Esophagus mucosa (tissue), 1 donor: ENCODE results near the gene KLHL28. TPM values are rescaled to one million over a fixed set of nuclear protein-coding genes. Genes with fewer than 3 reads are reported as not detected.
A peak's percentile ranks its signal among the peaks of the same experiment; 100 is the strongest.

Experiments used
- ATAC-seq: fragments of 200-7000 bp; cut with Tn5 transposase; one replicate; pipeline ENCODE4 v1.9.1; 2020
- total RNA-seq: library from RNA; stranded (reverse); gene quantifications from one replicate; pipeline ENCODE4 v1.2.4, GENCODE V29; 2023
- donor health status: DM: yes; HTN: yes; CAD: no.

KLHL28 gene
- 8.2 TPM for total RNA-seq

- peak; percentile 99 for ATAC-seq
These were observed at the start of gene KLHL28, which contains the start of gene TOGARAM1 for GRCh38 chr14:44961554-44962333. TSS of gene KLHL28 (minus strand) at chr14:44961947. CDS start at chr14:44945928, 16,019 bp downstream. TSS of gene TOGARAM1 (plus strand) at chr14:44962190. CDS start at chr14:44962422, 232 bp downstream.

GRCh38 chr14:45003924-45004323 is 42.2 kb upstream of the KLHL28 start:
- no peak for ATAC-seq

- no peak for ATAC-seq
These were observed 34.1 kb upstream of the KLHL28 start for GRCh38 chr14:44995770-44996294.

- ATAC-seq = no peak
These were observed 33.4 kb upstream of the KLHL28 start for GRCh38 chr14:44995196-44995595.

GRCh38 chr14:44990533-44990932 is 28.8 kb upstream of the KLHL28 start:
- no peak for ATAC-seq

- no peak for ATAC-seq
These were observed 28.0 kb upstream of the KLHL28 start for GRCh38 chr14:44989497-44990440.

- no peak for ATAC-seq
These were observed 26.9 kb upstream of the KLHL28 start for GRCh38 chr14:44988694-44989093.

GRCh38 chr14:44982594-44982993 is 20.8 kb upstream of the KLHL28 start:
- no peak for ATAC-seq

GRCh38 chr14:44981198-44981597 is 19.5 kb upstream of the KLHL28 start:
- no peak for ATAC-seq

GRCh38 chr14:44979740-44980356 is 18.1 kb upstream of the KLHL28 start:
- no peak for ATAC-seq

GRCh38 chr14:44979273-44979672 is 17.5 kb upstream of the KLHL28 start:
- peak; percentile 79 for ATAC-seq

- ATAC-seq = no peak
These were observed 9.7 kb upstream of the KLHL28 start for GRCh38 chr14:44971459-44971858.

GRCh38 chr14:44970907-44971306 is 9.2 kb upstream of the KLHL28 start:
- no peak for ATAC-seq

GRCh38 chr14:44968714-44969113 is 7.0 kb upstream of the KLHL28 start:
- no peak for ATAC-seq

GRCh38 chr14:44966601-44967336 is 5.0 kb upstream of the KLHL28 start:
- no peak for ATAC-seq

- no peak for ATAC-seq
These were observed 2.1 kb upstream of the KLHL28 start for GRCh38 chr14:44963775-44964380.

GRCh38 chr14:44963044-44963528 is 1.3 kb upstream of the KLHL28 start:
- no peak for ATAC-seq

- peak; percentile 54 for ATAC-seq
These were observed 742 bp upstream of the KLHL28 start for GRCh38 chr14:44962334-44963043.

GRCh38 chr14:44961151-44961553 is 595 bp downstream of the KLHL28 start:
- peak; percentile 49 for ATAC-seq

- no peak for ATAC-seq
These were observed 1.1 kb downstream of the KLHL28 start for GRCh38 chr14:44960646-44961045.

- ATAC-seq = no peak
These were observed 1.6 kb downstream of the KLHL28 start for GRCh38 chr14:44960146-44960545.
